Stomach (tissue), 4 donors: ENCODE data around the gene MT1F.

Experiments
- EP300 ChIP-seq: sonication (generic); formaldehyde crosslinking; IDR thresholded peaks from one replicate; pipeline ENCODE4 v1.6.1; 2017; ENCODE audit warnings: antibody characterized with exemption
- POLR2A ChIP-seq, 4 donors: fragments of 450-650 bp; IDR thresholded peaks; one replicate each; pipeline ENCODE4 v1.6.1; 2016; ENCODE audit warnings: antibody characterized with exemption in 4 of 4, control low read depth in 2 of 4, mild to moderate bottlenecking in 1 of 4, moderate library complexity in 1 of 4
- TF ChIP-seq, protein P1 (sequence below), 7 experiments: fragments of 450-650 bp in 4 of 7; fragments of 200-600 bp in 3 of 7; sonication (generic) in 3 of 7; IDR thresholded peaks; one replicate each; pipeline ENCODE4 v1.5.1; 2016 to 2019; ENCODE audit warnings: antibody characterized with exemption in 7 of 7, control low read depth in 2 of 7, mild to moderate bottlenecking in 1 of 7

GRCh38 chr16:56618138-56618537 lies 39.6 kb upstream of the MT1F start:
- TF ChIP-seq, protein P1, sequence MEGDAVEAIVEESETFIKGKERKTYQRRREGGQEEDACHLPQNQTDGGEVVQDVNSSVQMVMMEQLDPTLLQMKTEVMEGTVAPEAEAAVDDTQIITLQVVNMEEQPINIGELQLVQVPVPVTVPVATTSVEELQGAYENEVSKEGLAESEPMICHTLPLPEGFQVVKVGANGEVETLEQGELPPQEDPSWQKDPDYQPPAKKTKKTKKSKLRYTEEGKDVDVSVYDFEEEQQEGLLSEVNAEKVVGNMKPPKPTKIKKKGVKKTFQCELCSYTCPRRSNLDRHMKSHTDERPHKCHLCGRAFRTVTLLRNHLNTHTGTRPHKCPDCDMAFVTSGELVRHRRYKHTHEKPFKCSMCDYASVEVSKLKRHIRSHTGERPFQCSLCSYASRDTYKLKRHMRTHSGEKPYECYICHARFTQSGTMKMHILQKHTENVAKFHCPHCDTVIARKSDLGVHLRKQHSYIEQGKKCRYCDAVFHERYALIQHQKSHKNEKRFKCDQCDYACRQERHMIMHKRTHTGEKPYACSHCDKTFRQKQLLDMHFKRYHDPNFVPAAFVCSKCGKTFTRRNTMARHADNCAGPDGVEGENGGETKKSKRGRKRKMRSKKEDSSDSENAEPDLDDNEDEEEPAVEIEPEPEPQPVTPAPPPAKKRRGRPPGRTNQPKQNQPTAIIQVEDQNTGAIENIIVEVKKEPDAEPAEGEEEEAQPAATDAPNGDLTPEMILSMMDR (IDR thresholded peaks at IDR 0.05): no peak
- TF ChIP-seq EP300 (no peak), POLR2A (IDR thresholded peaks at IDR 0.05) (no peak)
